GF-D8 (cell line): ENCODE results near the gene ICE1.
"Not testable (repeated sequence)": the region's sequence is repeated elsewhere in the genome, so short reads cannot be mapped to it uniquely, and the experiment has no call there.

Experiments
- DNase-seq: peaks from one replicate; lab custom pipeline; 2025; lab: John Stamatoyannopoulos, UW

Gene ICE1

DNA sequence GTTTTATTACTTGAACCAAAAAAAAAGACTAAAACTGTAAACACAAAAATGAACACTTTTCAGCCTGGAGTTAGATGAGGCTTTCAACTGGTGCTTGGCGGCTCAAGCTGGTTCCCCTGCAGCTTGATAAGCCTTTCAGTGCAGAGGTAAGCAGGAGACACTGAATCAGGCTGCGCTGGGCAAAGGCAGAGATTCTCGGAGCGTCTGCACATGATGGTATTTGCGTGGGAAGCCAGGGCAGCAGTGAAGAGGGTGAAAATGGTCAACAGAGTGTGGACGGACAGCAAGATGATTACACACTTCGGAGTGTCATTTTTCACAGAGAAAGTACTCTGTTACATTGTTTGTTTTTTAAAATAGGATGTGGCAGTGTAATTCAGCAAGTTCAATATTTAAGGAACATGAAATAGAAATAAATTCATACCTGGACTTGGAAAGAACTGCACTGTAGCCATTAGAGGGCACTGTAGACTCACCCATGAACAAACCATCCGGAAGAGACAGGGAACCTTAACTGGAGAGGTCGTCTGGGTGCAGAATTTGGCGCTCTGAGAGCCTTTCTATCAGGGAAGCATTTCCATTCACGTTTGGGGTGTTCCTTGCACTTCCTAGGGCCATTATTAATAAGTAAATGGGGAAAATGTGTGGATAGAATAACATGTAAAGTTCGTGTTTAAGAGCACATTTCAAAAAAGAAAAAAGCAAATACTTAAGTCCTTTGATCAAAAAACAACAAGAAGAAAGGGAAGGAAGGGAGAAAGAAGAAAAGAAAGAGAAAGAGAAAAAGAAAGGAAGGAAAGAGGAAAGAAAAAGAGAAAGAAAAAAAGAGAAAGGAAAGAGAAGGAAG lies 69.8 kb downstream of the ICE1 start:
- DNase-seq: peak; percentile 28

DNA sequence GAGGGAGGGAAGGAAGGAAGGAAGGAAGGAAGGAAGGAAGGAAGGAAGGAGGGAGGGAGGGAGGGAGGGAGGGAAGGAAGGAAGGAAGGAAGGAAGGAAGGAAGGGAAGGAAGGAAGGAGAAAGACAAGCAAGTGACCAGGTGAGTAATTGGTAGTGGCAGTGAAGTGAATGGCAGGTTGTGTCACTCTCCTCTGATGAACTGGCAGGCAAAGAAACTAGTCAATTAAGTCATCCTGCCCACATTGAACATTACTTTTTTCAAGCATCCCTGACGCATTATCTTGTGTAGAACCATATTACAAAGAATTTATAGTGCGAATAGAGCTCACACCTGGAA lies 70.4 kb downstream of the ICE1 start:
- not testable (repeated sequence) for DNase-seq

- DNase-seq: no peak
These were observed 72.3 kb downstream of the ICE1 start for GRCh38 chr5:5494489-5495402.

DNA sequence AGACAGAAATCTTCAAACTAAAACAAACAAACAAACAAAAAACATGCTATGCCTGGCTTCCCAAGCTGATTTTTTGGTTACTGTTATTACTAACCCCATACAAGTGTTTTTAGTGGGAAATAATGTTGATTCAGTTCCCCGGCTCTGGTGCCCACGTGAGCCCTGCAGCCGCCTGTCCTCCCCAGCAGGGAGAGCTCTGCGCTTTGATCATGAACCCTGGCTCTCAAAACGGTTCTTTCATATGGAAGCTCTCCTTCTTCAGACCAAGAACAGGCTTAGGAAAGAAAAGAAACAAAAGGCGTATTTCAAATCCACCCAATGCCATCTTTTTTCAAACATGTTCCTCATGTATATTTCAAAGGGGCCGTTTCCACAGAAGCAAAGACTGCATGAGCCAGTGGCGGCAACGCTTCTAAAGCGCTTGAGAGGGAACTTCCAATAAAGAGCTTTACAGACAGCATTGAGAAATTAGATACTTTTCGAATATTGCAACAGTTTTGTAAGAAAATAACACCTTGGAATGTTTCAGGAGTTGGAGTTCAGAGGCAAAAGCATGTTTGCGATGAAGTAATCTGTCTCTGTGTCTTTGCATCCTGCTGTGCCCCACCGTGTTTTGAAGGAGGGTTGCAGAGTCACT lies 74.8 kb downstream of the ICE1 start:
- peak; percentile 12 for DNase-seq

DNA sequence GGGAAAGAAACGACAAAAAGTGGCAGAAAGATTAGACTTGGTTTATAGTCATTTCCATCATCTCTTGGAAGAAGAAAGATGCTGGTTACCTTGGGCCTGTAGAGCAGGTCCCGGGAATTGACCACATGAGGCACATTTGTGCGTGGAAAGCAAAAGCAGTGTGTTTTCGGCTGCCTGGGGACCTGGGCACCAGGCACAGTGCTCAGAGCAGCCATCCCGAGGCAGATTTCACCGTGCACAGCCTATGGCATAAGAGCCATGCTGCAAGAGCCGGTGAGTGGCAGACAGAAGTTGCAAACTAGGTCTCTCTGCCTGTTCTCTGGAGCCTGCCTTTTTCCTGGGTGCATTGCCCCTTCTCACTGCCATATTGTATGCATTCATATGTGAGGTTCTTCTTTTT lies 77.0 kb downstream of the ICE1 start:
- DNase-seq: no peak

- DNase-seq: no peak
These were observed 81.8 kb downstream of the ICE1 start for GRCh38 chr5:5504325-5504724.

DNA sequence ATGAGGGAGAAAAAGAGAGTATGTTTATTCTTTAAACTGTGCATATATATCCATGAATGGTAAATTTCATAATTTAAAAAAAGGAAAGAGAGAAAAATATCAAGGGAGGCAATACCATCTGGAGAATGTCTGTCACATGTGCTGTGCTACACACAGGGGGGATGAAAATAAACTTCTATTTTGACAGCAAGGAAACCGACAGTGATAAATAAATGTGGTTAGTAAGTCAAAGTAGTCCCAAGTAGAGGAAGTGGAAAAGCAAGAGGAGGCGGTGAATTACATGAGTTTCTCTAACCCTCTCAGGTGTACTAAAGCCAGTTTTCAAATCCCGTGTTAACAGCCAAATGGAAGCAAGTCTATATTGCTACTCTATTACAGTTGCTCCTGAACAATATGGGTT lies 83.3 kb downstream of the ICE1 start:
- DNase-seq: no peak

- DNase-seq: no peak
These were observed 85.9 kb downstream of the ICE1 start for GRCh38 chr5:5508391-5508790.

DNA sequence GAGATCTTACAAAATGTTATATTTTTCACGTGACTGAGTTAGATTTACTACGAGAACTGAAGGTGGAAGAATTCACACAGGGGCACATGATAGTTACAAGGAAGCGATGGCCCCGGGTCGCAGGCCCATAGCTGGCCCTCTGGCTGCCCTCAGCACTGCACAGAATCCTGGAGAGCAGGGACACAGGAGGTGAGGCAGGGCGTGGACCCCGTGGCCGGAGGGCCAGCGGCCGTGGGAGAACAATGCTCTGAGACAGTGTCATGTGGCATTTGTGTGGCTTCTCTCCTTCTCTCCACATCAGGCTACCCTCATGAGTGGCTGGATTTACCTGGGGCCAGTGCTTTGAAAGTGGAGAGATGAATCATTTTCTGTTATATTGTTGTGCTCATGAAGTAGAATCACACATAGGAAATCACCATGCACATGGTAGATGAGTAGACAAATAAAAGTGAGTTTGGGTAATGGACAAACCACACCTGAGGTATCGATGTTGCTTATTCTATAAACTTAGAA lies 89.5 kb downstream of the ICE1 start:
- DNase-seq: no peak

DNA sequence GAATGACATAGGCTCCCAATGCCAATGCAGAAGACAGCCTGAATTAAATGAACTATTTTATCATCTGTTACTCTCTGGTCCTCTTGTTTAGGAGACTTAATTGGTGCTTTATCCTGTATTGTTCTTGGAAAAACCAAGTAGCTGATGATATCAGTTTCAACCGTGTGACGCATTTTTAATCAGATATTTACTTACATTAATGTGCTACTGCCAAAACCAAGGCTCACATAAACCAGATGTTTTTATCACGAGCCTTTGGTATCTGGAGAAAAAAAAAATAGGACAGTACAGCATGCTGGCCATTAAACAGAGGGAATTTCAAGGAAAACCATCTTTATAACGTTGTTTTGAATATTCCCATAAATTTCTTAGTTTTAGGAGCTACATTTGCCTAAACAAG lies 90.1 kb downstream of the ICE1 start:
- DNase-seq: no peak

DNA sequence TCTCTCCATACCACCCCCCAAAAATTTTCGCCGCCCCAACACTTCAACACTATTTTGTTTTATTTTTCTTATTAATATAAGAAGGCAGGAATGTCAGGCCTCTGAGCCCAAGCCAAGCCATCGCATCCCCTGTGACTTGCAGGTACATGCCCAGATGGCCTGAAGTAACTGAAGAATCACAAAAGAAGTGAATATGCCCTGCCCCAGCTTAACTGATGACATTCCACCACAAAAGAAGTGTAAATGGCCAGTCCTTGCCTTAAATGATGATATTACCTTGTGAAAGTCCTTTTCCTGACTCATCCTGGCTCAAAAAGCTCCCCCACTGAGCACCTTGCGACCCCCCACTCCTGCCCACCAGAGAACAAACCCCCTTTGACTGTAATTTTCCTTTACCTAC lies 98.1 kb downstream of the ICE1 start:
- DNase-seq: not testable (repeated sequence)

DNA sequence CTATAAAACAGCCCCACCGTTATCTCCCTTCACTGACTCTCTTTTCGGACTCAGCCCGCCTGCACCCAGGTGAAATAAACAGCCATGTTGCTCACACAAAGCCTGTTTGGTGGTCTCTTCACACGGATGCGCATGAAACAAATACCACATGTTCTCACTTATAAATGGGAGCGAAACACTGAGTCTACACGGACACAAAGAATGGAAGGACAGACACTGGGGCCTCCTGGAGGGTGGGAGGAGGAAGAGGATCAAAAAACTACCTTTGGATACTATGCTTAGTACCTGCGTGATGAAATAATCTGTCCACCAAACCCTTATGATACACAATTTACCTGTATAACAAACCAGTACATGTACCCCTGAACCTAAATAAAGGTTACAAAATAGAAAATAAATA lies 98.6 kb downstream of the ICE1 start:
- no peak for DNase-seq

DNA sequence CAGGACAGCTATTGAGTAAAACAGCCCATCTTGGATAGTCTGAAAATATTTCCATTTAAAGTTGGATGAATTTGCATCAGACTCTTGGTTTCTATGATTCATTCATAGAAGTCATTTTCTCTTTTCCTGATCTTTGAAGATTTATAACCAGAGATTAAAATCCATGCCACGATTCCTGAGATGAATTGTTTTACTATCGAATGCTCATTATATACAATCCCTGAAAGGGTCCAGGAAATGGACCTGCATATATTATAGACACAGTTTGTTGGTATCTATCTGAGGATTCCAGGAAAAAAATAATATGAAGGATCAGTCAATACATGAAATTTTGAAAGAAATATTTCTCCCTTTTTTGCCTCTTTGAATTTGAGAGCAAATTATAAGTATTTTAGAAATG lies 99.0 kb downstream of the ICE1 start:
- no peak for DNase-seq

GRCh38 chr5:5522336-5522735 lies 99.9 kb downstream of the ICE1 start:
- DNase-seq: no peak

DNA sequence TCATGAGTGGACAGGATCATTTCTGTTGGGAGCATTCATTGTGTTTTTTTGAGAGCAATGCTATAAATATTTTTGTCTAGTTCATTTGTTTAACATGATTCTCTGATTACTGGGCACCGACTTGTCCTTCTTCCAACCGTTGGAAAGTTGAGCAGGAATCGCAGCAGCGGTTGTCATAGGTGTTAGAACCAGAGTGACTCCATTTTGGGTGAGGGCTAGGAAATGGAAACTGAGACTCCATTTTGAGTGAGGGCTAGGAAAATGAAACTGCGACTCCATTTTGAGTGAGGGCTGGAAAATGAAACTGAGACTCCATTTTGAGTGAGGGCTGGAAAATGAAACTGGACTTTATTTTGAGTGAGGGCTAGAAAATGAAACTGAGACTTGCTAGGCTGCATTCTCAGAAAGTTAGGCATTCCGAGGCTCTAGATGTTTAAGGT lies 100.6 kb downstream of the ICE1 start:
- DNase-seq: no peak

DNA sequence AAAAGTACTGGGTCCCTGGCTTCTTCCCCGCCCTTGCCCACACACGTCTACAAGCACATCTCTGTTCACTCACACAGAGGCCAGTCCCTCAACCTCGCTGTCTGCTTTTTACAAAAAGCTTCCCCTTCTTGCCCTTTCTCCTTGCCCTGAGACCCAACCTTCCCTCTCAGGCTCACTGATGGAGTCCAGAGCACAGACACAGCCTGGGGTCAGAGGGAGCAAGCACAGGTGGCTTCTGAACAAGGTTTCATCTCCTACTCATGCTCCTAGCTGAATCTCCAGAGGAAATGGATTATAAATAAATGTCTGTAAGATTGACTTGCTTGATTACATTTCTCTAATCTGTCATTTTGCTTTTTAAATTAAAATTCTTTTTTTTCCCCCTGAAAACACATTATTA lies 101.8 kb downstream of the ICE1 start:
- no peak for DNase-seq

GRCh38 chr5:5531371-5531770 lies 108.9 kb downstream of the ICE1 start:
- DNase-seq: no peak

GRCh38 chr5:5532306-5533076 lies 110.0 kb downstream of the ICE1 start:
- no peak for DNase-seq

- DNase-seq: no peak
These were observed 111.5 kb downstream of the ICE1 start for GRCh38 chr5:5533927-5534326.

GRCh38 chr5:5534333-5534732 lies 111.9 kb downstream of the ICE1 start:
- DNase-seq: no peak

GRCh38 chr5:5536871-5537270 lies 114.4 kb downstream of the ICE1 start:
- no peak for DNase-seq

DNA sequence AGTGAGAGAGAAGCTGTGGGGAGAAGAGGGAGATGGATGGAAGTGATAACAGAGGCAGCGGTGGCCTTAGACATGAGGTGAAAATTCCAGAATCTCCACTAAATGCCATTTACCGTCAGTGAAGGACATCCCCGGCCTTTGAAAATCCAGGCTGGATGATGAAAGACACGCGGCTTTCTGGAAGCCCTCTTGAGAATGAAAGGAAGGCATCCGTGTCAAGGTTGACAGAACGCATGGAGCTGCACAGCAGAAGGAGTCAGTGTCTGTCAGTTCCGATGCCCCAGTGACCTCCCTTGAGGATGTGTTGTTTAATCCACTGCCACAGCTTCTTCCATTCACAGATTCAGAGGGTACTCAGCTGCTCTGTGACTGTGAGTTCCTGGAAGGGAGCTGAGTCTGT lies 114.9 kb downstream of the ICE1 start:
- no peak for DNase-seq
